Measurements from ENCODE around the gene HAGHL.

- peak; percentile 34 for TF ChIP-seq CTCF (IDR thresholded peaks at IDR 0.05)
- no peak for TF ChIP-seq EZH2phosphoT487 (IDR thresholded peaks at IDR 0.05)
- no peak for TF ChIP-seq EZH2 (IDR thresholded peaks at IDR 0.05)
Observed at GRCh38 chr16:720447-720989, 6.4 kb upstream of the HAGHL start.
